Upper lobe of left lung (tissue), 4 donors: ENCODE results near the gene NOM1.

Source experiments
- EP300 ChIP-seq, 4 donors: sonication (generic); formaldehyde crosslinking; IDR thresholded peaks; one replicate each; pipeline ENCODE4 v1.5.1; 2017; ENCODE audit warnings: antibody characterized with exemption in 4 of 4, control low read depth in 2 of 4
- POLR2AphosphoS5 ChIP-seq, 2 donors: sonication (generic); formaldehyde crosslinking; IDR thresholded peaks; one replicate each; pipeline ENCODE4 v1.5.1; 2017; ENCODE audit warnings: antibody characterized with exemption in 2 of 2
- TF ChIP-seq, protein P1 (sequence below), 6 experiments: fragments of 450-650 bp in 4 of 6; fragments of 200-600 bp in 2 of 6; sonication (generic) in 2 of 6; IDR thresholded peaks; one replicate each; pipeline ENCODE4 v1.5.1; 2016 to 2019; ENCODE audit warnings: antibody characterized with exemption in 6 of 6

GRCh38 chr7:156920076-156920475 lies 29.4 kb upstream of the NOM1 start:
- TF ChIP-seq, protein P1, sequence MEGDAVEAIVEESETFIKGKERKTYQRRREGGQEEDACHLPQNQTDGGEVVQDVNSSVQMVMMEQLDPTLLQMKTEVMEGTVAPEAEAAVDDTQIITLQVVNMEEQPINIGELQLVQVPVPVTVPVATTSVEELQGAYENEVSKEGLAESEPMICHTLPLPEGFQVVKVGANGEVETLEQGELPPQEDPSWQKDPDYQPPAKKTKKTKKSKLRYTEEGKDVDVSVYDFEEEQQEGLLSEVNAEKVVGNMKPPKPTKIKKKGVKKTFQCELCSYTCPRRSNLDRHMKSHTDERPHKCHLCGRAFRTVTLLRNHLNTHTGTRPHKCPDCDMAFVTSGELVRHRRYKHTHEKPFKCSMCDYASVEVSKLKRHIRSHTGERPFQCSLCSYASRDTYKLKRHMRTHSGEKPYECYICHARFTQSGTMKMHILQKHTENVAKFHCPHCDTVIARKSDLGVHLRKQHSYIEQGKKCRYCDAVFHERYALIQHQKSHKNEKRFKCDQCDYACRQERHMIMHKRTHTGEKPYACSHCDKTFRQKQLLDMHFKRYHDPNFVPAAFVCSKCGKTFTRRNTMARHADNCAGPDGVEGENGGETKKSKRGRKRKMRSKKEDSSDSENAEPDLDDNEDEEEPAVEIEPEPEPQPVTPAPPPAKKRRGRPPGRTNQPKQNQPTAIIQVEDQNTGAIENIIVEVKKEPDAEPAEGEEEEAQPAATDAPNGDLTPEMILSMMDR (IDR thresholded peaks at IDR 0.05): no peak
- no peak for TF ChIP-seq POLR2AphosphoS5 (IDR thresholded peaks at IDR 0.05)
- TF ChIP-seq EP300 (IDR thresholded peaks at IDR 0.05): no peak
